HPDE6-E6E7 (cell line): ENCODE measurements around the gene CSRNP2.
"Not testable (repeated sequence)": the region's sequence is repeated elsewhere in the genome, so short reads cannot be mapped to it uniquely, and the experiment has no call there.

Source experiments
- DNase-seq: peaks from one replicate; pipeline ENCODE4 v3.0.0; 2011; ENCODE audit warnings: missing footprints; ENCODE audit errors: extremely low spot score

Gene CSRNP2, protein sequence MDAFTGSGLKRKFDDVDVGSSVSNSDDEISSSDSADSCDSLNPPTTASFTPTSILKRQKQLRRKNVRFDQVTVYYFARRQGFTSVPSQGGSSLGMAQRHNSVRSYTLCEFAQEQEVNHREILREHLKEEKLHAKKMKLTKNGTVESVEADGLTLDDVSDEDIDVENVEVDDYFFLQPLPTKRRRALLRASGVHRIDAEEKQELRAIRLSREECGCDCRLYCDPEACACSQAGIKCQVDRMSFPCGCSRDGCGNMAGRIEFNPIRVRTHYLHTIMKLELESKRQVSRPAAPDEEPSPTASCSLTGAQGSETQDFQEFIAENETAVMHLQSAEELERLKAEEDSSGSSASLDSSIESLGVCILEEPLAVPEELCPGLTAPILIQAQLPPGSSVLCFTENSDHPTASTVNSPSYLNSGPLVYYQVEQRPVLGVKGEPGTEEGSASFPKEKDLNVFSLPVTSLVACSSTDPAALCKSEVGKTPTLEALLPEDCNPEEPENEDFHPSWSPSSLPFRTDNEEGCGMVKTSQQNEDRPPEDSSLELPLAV

DNA sequence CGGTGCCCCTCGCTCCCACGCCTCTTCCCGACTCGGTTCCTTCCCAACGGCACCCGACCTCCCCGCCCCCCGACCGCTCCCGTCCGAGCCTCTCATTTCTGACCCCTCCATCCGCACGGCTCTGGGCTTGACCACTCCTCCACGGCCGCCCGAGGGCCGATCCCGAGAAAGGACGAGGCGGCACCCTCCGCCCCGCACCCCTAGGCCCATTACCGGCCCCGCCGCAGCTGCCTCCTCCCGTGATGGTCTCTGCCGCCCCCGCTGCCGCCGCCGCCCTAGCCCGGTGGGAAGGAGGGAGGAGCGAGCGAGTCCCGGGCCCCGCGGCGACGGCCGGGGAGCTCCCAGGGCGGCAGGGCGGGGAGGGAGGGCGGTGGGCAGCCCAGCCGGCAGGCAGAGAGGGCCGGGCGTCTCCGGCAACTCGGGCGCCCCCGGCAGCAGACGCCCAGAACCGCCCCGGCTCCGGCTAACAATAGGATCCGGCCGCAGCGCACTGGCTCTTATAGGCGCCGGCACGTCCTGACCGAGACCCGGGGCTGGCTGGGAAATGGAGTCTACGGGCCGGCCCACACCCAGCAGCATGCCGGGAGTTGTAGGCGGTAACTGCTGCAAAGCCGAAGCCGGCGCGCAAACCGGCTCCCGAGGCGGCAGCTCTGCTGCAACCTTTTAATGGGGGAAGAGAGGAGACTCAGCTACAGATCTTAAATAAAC, at the start of gene CSRNP2:
Gene CSRNP2 (minus strand): TSS at position 471 of the 708 bp plus-strand sequence. CDS start 7,035 bp downstream, outside the sequence.
- peak; percentile 99 for DNase-seq

DNA sequence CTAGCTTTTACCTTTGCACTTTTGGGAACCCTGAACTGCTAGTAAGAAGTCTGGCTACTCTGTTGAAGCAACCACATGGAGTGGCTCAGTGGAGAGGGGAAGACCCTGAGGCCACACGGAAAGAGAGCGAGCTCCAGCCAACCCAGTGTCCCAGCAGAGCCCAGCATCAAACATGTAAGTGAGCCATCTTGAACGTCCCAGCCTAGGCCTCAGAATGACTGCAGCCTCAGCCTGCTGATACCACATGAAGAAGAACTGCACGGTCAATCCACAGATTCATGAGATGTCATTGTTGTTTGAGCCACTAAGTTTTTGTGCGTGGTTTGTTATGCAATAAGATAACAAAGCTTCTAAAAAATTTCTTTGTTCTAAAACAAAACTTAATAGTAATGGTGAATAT, 49.3 kb upstream of the CSRNP2 start:
- DNase-seq: no peak

DNA sequence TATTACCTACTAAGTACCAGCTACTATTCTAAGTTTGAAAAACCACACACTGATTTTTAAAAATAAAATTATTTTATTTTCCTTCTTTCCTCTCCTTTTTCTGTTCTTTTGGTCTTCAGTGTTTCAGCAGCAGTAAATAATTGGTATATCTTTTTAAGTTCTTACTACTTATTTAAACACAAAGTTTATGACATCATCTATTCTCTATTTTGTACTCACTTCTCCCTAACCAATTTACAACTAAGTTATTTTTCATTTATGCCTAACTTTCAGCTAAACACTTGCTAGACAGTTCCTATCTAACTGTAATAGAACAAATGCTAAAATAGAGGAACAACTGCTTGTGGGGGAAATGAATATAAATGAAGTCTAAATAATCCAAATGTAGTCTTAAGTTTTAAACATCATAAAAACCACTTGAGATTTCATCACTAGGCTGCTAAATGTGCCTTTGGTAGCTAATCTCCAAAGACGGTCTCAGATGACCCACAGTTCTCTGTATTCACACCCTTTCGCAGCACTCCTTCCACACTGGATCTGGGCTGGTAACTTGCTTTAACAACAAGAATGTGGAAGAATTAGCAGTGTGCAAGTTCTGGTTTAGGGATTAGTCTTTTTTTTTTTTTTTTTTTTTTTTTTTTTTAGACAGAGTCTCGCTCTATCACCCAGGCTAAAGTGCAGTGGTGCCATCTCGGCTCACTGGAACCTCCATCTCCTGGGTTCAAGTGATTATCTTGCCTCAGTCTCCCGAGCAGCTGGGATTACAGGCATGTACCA, 48.5 kb upstream of the CSRNP2 start:
- no peak for DNase-seq

DNA sequence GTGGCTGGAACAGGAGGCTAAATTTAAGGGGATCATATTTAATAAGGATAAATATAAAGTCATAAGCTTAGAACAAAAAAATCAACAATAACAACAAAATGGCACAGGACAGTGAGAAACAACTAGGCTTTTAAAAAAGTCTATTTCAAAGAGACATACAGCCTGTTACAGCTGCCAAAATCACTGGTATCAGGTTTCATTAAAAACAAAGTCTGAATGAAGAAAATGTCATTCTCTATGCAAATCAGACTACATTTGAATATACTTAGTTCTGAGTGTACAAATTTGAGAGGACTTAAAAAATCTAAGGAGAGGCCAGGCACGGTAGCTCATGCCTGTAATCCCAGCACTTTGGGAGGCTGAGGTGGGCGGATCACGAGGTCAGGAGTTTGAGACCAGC, 45.5 kb upstream of the CSRNP2 start:
- no peak for DNase-seq

DNA sequence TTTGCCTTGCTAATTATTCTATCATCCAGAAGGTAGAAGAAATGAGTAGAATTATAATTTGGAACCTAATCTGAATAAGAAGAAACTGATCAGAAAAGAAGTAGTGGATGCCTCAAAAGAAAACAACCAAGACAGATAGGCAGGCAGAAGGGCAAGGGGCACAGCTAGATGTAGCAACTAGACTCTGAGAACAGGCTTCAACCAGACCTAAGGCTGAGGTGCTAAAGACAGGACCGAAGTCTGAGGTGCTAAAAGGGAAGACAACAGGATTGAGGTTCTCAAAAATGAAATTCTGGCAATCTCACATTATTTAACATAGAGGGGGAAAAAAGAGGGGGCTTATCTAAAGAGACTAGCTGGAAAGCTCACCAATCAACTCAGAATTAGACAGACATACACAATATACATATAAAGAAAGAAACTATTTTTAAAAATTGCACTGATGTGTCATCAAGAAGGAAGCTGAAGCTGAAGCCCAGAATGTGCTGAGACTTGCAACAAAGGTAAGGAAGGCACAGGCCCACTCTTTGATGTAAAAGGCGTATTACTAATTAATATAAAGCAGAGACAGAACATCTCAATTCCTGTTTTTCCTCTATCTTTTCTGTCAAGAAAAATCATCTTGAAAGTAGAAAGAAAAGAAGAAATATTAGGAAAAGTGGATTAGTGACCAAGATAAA, 43.8 kb upstream of the CSRNP2 start:
- peak; percentile 69 for DNase-seq

DNA sequence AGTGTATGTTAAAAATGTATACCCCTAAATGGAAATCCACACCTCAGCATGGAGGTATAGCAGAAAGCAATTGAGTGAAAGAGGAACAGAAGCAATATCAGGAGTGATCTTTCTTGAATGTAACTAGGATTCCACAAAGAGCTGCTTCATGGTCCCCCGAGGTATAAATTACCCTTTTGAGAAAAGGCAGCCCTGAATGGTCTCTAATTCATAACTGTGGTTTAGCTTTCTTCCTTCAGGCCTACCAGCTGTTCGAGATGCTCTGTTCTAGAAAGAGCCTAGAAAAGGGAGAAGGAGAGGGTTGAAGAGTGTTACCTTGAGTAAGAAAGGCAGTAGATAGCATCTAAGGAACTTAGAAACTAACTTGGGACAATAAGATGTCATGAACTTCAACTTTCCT, 42.9 kb upstream of the CSRNP2 start:
- no peak for DNase-seq

DNA sequence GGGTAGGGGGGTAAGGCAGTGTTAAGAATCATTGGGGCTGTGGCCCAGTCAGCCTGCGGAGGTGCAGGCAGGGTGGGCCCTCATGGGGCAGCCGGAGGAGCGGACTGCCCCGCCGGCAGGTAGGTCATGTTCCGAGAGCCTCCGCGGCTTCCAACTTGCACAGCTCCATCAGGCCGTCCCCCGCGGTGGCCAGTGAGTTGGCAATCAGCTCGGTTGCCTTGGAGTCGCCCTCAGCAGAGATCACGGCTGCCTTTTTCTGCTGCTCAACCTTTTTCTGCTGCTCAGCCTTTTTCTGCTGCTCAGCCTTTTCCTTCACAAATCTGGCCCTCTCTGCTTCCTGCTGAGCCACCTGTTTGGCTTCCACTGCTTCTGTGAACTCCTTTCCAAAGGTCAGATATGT, 41.1 kb upstream of the CSRNP2 start:
- DNase-seq: no peak

DNA sequence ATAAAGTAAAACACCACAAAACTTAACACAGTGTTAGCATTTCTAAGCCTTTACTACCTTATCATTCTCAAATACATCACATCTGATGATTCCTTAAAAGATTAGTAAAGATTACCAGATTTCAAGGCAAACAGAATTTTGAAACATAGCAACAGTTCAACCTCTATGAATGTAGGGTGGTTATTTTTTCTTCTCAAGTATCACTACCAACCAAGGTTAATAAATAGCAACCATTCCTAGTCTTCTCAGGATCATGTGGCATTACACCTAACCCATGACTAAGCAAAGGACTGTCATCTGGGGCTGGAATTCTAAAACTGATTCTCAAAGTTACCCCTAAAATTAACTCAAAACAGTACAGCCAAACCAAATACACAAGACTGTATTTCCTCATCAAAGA, 39.4 kb upstream of the CSRNP2 start:
- DNase-seq: no peak

DNA sequence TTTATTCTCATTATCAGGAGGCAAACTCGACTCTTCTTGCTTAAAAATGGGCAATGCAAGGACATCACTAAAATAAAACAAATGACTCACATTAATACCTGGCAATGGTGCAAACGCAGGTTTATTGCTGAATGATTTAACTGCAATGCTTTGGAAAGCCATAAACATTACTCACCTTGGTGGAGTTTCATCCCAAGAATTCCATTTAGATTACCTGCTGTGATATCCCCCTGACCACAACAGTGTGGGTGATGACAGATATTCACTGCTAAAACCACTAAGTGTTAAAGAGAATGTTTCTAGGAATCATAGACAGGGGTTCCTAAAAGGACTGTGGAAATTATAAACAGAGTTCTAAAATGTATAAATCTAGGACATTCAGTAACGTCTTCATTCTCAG, 35.3 kb upstream of the CSRNP2 start:
- peak; percentile 79 for DNase-seq

DNA sequence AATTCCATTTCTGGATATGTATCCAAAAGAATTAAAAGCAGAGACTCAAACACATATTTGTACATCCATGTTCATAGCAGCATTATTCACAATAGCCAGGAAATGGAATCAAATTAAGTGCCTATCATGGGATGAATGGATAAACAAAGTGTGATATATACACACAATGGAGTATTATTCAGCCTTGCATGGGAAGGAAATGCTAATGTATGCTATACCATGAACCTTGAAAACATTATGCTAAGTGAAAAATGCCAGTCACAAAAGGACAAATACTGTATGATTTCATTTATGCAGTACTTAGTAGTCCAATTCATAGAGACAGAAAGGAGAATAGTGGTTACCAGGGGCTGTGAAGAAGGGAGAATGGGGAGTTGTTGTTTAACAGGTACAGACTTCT, 32.1 kb upstream of the CSRNP2 start:
- no peak for DNase-seq

DNA sequence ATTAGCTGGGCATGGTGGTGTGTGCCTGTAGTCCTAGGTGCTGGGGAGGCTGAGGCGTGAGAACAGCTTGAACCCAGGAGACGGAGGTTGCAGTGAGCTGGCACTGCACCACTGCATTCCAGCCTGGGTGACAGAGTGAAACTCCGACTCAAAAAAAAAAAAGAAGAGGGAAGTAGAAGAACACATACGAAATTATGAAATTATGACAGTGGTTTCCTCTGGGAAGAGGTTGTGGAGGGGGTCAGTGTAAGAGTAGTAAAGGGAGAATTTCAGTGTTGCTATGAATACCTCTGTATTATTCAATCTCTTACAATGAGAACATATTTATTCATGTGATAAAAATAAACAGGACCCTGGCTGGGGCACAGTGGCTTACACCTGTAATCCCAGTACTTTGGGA, 24.7 kb upstream of the CSRNP2 start:
- DNase-seq: no peak

DNA sequence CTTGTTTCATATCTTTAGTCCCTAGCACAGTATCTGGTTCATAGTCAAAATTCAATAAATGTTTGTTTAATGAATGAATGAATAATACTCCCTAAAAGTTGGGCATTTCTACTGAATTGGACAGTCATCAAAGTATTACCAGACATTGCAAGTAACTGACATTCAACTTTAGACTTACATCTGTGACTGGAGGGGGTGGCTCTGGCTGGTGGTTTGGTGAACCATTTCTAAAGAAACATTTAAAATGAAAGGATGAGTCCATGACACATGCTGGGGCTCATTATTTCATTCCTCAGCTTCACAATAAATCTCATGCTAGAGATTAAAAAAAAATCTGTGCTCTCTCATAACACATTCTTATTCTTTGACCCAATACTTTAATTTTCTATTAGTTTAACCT, 20.6 kb upstream of the CSRNP2 start:
- no peak for DNase-seq

DNA sequence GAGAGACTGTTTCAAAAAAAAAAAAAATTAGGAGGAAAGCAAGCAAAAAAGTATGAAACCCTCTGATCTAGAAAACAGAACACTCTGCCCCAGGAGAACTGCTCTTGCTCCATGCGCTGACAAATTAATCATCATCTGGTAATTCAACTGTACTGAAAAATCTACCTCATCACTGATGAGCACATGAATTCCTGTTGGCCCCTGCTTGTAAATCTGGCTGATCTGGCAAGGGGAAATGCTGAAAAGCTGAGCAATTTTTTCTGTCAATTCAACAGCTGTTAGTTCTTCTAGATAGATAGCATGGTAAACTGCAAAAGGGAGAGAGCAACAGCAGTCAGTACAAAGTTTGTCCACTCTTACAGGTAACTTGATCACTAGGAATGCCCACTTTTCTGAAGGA, 15.2 kb upstream of the CSRNP2 start:
- no peak for DNase-seq

DNA sequence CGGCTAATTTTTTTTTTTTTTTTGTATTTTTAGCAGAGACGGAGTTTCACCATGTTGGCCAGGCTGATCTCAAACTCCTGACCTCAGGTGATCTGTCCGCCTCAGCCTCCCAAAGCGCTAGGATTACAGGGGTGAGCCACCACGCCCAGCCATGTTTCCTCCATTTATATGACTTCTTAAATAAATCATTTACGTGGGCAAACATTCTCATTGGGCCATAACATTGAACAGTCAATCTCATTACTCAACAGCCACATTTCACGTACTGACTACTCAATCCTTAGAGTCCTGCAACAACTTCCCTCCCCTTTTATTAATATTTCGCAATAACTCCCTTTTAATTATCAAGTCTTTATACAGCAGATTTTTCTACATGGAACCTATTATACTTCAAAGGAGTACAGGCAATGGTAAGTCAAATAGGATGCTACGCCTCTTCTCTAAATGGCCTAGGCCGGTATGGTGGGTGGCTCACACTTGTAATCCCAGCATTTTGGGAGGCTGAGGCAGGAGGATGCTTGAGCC, 7.4 kb upstream of the CSRNP2 start:
- no peak for DNase-seq

DNA sequence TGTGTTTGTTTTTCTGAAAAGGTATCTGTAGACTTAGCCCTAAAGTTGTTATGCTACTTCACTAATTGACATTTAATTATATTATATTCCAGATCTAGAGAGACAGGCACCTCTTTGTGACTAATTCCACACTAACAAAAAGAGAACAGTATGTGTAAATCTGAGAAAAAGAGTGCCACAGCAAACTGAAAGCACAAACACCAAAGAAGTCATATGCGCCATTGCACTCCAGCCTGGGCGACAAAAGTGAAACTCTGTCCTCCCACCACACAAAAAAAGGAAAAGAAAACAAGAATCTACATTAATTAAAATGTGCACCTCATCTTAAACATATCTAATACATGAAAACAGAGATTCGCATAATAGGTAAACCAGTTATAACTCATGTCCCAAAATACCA, 4.4 kb upstream of the CSRNP2 start:
- no peak for DNase-seq

DNA sequence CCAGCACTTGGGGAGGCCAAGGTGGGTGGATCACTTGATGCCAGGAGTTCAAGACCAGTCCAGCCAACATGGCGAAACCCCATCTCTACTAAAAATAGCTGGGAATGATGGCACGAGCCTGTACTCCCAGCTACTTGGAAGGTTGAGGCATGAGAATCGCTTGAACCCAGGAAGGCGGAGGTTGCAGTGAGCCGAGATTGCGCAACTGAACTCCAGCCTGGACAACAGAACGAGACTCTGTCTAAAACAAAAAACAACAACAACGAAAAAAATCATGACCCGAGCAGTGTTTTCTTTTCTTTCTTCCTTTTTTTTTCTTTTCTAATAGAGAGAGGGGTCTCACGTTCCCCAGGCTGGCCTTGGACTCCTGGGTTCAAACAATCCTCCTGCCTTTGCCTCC, 3.5 kb upstream of the CSRNP2 start:
- no peak for DNase-seq

DNA sequence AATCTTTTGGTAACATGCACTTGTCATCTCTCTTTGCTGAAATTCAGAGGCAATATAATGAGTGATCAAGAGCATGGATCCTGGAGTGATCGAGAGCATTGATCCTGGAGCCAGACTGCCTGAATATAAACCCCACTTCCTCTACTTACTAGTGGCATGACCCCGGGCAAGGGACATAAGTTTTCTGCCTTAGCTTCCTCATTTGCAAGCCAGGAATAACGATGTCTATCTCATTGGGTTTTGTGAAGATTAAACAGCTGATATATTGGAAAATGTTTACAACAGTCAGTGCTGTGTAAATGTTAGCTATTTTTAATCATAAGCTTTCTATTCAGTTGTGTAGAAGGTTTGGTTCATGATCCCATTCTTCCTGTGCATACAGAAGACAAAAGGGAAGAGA, 2.4 kb upstream of the CSRNP2 start:
- no peak for DNase-seq

DNA sequence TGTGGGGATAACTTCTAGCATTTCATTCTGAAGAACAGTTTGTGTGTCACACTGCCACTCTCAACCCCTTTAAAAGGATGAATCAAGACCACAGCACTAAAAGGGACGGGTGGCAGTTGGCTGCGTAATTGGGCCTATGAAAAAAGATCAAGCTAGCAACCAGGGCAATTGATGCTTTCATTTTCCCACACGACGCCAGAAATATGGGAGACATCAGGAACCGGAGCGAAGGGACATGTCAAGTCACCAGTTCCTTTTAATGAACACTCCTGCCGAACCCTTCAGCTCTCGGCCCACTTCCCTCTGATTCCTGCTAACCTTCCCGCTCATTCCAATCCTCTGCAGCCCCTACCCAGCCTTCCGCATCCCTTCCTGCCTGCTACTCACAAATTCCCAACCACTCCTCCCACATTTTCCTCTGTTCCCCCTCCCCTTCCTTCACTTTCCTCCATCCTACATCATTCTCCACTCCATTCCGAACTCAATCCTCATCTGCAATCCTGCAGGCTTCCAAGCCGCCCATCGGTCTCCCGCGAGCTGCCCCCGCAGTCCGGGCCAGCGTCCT, 753 bp downstream of the CSRNP2 start:
- DNase-seq: peak; percentile 14

DNA sequence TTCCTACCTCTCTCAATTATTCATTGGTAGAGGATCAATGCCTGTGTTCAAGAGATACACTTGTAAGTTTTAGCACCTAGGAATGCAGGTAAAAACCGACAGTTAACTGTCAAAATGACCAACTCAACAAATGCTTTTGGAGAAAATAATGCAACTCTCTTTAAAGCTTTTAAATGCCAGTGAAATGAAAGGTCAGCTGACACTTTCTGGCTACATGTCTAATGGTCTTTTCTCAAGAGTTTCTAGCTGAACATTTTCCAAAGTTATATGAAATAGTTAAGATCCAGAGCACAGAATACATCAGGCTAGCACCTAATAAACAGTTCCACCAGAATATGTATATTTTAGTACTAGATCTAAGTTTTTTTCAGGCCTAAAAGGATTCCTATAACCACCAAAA, 2.0 kb downstream of the CSRNP2 start:
- DNase-seq: no peak

DNA sequence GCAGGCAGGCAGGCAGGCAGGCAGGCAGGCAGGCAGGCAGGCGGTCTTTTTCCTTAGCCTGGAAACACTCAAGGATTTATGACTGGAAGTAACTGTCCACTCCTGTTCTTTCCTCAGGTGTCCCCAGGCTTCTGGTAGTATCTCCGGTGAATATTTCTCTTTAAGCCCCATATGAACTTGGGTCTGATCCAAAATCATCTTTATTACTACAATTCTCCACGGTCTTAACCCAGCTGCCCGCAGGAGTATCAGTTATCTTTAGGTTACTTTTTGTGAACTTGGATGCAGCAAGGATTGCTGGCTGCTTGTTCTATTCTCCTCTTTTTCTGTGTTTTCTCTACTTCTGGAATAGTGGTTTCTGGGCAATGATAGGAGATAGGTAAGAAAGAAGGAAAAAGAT, 3.3 kb downstream of the CSRNP2 start:
- DNase-seq: no peak

DNA sequence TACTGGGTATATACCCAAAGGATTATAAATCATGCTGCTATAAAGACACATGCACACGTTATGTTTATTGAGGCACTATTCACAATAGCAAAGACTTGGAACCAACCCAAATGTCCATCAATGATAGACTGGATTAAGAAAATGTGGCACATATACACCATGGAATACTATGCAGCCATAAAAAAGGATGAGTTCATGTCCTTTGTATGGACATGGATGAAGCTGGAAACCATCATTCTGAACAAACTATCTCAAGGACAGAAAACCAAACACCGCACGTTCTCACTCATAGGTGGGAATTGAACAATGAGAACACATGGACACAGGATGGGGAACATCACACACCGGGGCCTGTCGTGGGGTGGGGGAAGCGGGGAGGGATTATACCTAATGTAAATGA, 4.5 kb downstream of the CSRNP2 start:
- DNase-seq: not testable (repeated sequence)
